Psoas muscle (tissue), 8 donors: Measurements from ENCODE around the gene MXI1. TPM values are rescaled to one million over a fixed set of nuclear protein-coding genes. Genes with fewer than 3 reads are reported as not detected.

Source experiments
- ATAC-seq, 4 donors: fragments of 200-7000 bp; cut with Tn5 transposase; one replicate each; pipeline ENCODE4 v1.9.1; 2020; ENCODE audit warnings: moderate library complexity in 3 of 4, mild to moderate bottlenecking in 2 of 4
- DNase-seq, 2 donors: peaks; one replicate each; pipeline ENCODE4 v3.0.0-alpha.2; 2020
- H3K27ac ChIP-seq: fragments of 200-600 bp; one replicate; pipeline ENCODE4 v1.8.0; 2022
- H3K27me3 ChIP-seq, 3 donors: fragments of 200-600 bp in 1 of 3; one replicate each; pipeline versions ENCODE4 v1.6.1 to v1.8.0; 2013 to 2022; ENCODE audit warnings: low read length in 2 of 3, mild to moderate bottlenecking in 2 of 3, moderate library complexity in 1 of 3; ENCODE audit not compliant: insufficient read depth in 3 of 3
- H3K36me3 ChIP-seq, 2 donors: fragments of 200-600 bp in 1 of 2; one replicate each; pipeline versions ENCODE4 v1.6.1 to v1.8.0; 2013 to 2022; ENCODE audit warnings: low read depth in 1 of 2, mild to moderate bottlenecking in 1 of 2, moderate library complexity in 1 of 2; ENCODE audit not compliant: insufficient read depth in 1 of 2
- H3K4me1 ChIP-seq: fragments of 200-600 bp; one replicate; pipeline ENCODE4 v1.8.0; 2022
- H3K4me3 ChIP-seq: fragments of 200-600 bp; one replicate; pipeline ENCODE4 v1.8.0; 2022; ENCODE audit warnings: mild to moderate bottlenecking
- H3K9me3 ChIP-seq: fragments of 200-600 bp; one replicate; pipeline ENCODE4 v1.8.0; 2022
- CTCF ChIP-seq: fragments of 200-600 bp; IDR thresholded peaks from one replicate; pipeline ENCODE4 v1.8.0; 2022; ENCODE audit warnings: antibody characterized with exemption
- WGBS, 3 donors: extraction: QIAGEN DNeasy Blood & Tissue Kit; methylation state at CpG; one replicate each; pipeline versions ENCODE4 v1.1.6 to v1.1.7; 2013; 5-methylcytosine and 5-hydroxymethylcytosine counted together
- intact Hi-C, 2 donors: fragments of 100-400 bp; cut with DNase I; formaldehyde crosslinking; loops; one replicate each; pipeline versions ENCODE4 v1.11.0 to v1.14.2; 2022
- polyA plus RNA-seq, 3 donors: library from polyadenylated mRNA; stranded (reverse); fragments of 200-250 nt; gene quantifications; one replicate each; pipeline ENCODE4 v1.2.3, GENCODE V29; 2013
- total RNA-seq, 4 donors: library from RNA; stranded (reverse); fragmentation: NEBNext Ultra II Directional in 2 of 4; extraction: Animal tissue kit (Norgen Biotek cat#: 25700) in 2 of 4; gene quantifications; one replicate each; pipeline versions ENCODE4 v1.2.1 to v1.2.4, GENCODE V29; 2021 to 2023
- donor health status: healthy with polysubstance abuse.
- donor health status: DM: no; HTN: no; CAD: no; lungs with moderate emphysema.
- donor health status: Bipolar disorder and iron deficiency.
- donor health status: healthy.
- donor health status: DM: yes; HTN: yes; CAD: no.
- donor health status: DM: no; HTN: no; CAD: no.
- donor health status: DM: no; HTN: no; CAD: no.
- donor health status: DM: yes; HTN: yes; CAD: no.

MXI1 gene
- total and polyA plus RNA-seq, 7 donors = 5.5 to 50.3 (median 33.3) TPM

- Histone ChIP-seq H3K9me3 (no peaks in the 10 kb centered on the region), H3K36me3 (peaks cover 0 to 23% of the 10 kb centered on the region in 2 donors), H3K4me3 (peak overlapping the region; percentile 96), H3K4me1 (peaks cover 28% of the 10 kb centered on the region), H3K27me3 (no peaks in the 10 kb centered on the region), H3K27ac (peak overlapping the region; percentile 99)
- WGBS, 3 donors = 65 to 73% (median 70%) methylated on average over 9 of the region's 9 CpGs
- no peak for TF ChIP-seq CTCF
- ATAC-seq = no peak
- no peak for DNase-seq
- intact Hi-C loops = loop anchor here in 1 of 2 donors (2.0 to 5.0 kb wide), 3 partner anchors 14 to 88 kb away; no protein-coding TSS in a partner anchor
These were observed 17.6 kb downstream of the MXI1 start for GRCh38 chr10:110224992-110225391.

DNA sequence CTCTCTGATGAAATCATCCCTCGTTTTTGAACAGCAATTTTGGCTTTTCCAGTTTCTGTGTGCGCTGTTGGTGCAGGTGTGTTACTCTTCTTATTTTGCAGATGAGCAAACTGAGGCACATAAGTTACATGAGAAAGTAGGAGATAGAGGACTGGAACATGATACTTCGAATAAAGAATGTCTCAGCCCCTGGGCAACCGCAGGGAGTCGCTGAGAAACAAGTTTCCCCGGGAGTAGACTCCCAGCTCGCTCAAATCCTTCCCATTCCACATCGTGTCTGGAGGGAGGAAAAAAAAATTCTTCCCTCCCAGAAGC lies 18.0 kb downstream of the MXI1 start:
- Histone ChIP-seq H3K4me3 (peak overlapping the region; percentile 96), H3K36me3 (peaks cover 0 to 27% of the 10 kb centered on the region in 2 donors), H3K9me3 (no peaks in the 10 kb centered on the region), H3K4me1 (peaks cover 28% of the 10 kb centered on the region), H3K27me3 (no peaks in the 10 kb centered on the region), H3K27ac (peak overlapping the region; percentile 99)
- DNase-seq (no peak), ATAC-seq (no peak)
- intact Hi-C loops = loop anchor here in 1 of 2 donors (2.0 to 5.0 kb wide), 3 partner anchors 15 to 88 kb away; no protein-coding TSS in a partner anchor
- no peak for TF ChIP-seq CTCF
- WGBS, 3 donors = 3 to 4% (median 4%) methylated on average over 8 of the region's 8 CpGs

DNA sequence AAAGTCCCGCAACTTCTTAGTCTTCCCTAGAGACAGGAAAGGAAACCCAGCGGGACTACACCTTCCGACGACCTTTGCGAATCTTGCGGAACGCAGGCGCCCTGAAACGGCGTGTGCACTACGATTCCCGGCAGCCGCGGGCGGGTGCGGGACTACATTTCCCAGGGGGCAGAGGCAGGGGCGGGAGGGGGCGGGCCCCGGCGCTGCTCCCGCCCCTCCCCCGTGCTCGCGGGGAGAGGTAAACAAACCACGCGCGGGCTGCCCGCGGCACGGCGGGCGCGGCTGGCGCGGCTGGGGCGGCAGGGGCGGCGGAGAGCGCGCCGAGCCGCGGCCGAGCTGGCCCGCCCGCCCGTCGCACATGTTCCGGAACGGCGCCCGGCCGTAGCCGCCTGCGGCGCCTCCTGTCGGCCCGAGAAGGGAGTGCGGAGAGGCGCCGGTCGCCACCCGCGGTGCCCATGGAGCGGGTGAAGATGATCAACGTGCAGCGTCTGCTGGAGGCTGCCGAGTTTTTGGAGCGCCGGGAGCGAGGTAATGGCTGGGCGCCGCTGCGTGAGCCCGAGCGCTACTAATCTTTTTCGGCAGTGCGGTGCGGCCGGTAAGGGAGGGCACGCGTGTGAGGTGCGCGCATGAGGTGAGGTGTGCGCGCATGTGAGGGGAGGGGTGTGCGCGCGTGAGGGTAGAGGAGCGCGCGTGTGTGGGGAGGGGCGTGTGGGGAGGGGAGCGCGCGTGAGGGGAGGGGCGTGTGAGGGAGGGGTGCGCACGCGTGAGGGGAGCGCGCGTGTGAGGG lies 18.5 kb downstream of the MXI1 start:
- TF ChIP-seq CTCF = peak; percentile 77
- Histone ChIP-seq H3K9me3 (no peaks in the 10 kb centered on the region), H3K4me3 (peak overlapping the region; percentile 96), H3K27ac (peak overlapping the region; percentile 99), H3K36me3 (peaks cover 0 to 27% of the 10 kb centered on the region in 2 donors), H3K27me3 (no peaks in the 10 kb centered on the region), H3K4me1 (peaks cover 23% of the 10 kb centered on the region)
- ATAC-seq (peak; percentile 73 to 78 (median 77)), DNase-seq (peak; percentile 91 to 95)
- 1% methylated on average over 55 to 103 of the region's 103 CpGs for WGBS, 3 donors
- intact Hi-C loops = loop anchor here (2.0 to 5.0 kb wide), 4 partner anchors 15 to 89 kb away; partner anchors contain the start of gene SMNDC1 (in 1 of the 2)

- ATAC-seq = peak; percentile 79 to 84 (median 82)
- DNase-seq = peak; percentile 91 to 96
- TF ChIP-seq CTCF = no peak
- intact Hi-C loops = loop anchor here (2.0 to 5.0 kb wide), 3 partner anchors 51 to 89 kb away; partner anchors contain the start of gene SMNDC1 (in 1 of the 2)
- WGBS, 3 donors = 1% methylated on average over 17 to 28 of the region's 36 CpGs
- peaks cover 0 to 28% of the 10 kb centered on the region in 2 donors for H3K36me3 ChIP-seq
- H3K4me3 ChIP-seq = peak overlapping the region; percentile 96
- H3K9me3 ChIP-seq = no peaks in the 10 kb centered on the region
- H3K27ac ChIP-seq = peak overlapping the region; percentile 99
- no peaks in the 10 kb centered on the region for H3K27me3 ChIP-seq
- H3K4me1 ChIP-seq = peaks cover 17% of the 10 kb centered on the region
These were observed 19.1 kb downstream of the MXI1 start for GRCh38 chr10:110226543-110226925.
